Activated CD8-positive, alpha-beta memory T cell treated with anti-CD3 and anti-CD28 coated beads for 36 hours (primary cell): ENCODE measurements around the gene PCDHGB4. TPM values are rescaled to one million over a fixed set of nuclear protein-coding genes. Genes with fewer than 3 reads are reported as not detected.
"Not testable (repeated sequence)": the region's sequence is repeated elsewhere in the genome, so short reads cannot be mapped to it uniquely, and the experiment has no call there.

Experiments
- CTCF ChIA-PET: fragments of 350-600 bp; sonication (Branson Sonifier 250); formaldehyde crosslinking; loops from one replicate; lab custom pipeline; 2021; ENCODE audit warnings: antibody characterized with exemption; lab: Charles Lee
- POLR2A ChIA-PET: fragments of 350-600 bp; sonication (Branson Sonifier 250); formaldehyde crosslinking; loops from one replicate; lab custom pipeline; 2021; ENCODE audit warnings: antibody characterized with exemption; lab: Charles Lee
- total RNA-seq, 2 experiments: library from RNA; stranded (reverse); gene quantifications; one replicate each; pipeline ENCODE4 v1.2.3, GENCODE V29; 2021

The PCDHGB4 gene
- total RNA-seq, 2 experiments from 2014 or later = 0.04 to 0.06 TPM

GRCh38 chr5:141362719-141363118, 24.8 kb upstream of the PCDHGB4 start:
- CTCF ChIA-PET = no interaction called here

GRCh38 chr5:141363952-141364660, 23.4 kb upstream of the PCDHGB4 start, which contains the start of gene PCDHGA5:
Gene PCDHGA5, plus strand, starts transcription at chr5:141364162. Its CDS starts 169 bp downstream, at chr5:141364331.
- POLR2A ChIA-PET = no interaction called here
- CTCF ChIA-PET = interaction anchor here (1.0 kb wide), 1 partner anchor 9 kb away, joined by 3 read pairs; no protein-coding TSS in a partner anchor

More at GRCh38 chr5:141362719-141363118, 24.8 kb upstream of the PCDHGB4 start:
- POLR2A ChIA-PET = no interaction called here

- ChIA-PET POLR2A (no interaction called here), CTCF (no interaction called here)
Observed at GRCh38 chr5:141366016-141366896, 21.2 kb upstream of the PCDHGB4 start.

GRCh38 chr5:141369994-141370848, 17.3 kb upstream of the PCDHGB4 start, which contains the start of gene PCDHGB3:
Gene PCDHGB3, plus strand, starts transcription at chr5:141370242. Its CDS starts 153 bp downstream, at chr5:141370395.
- ChIA-PET POLR2A (no interaction called here), CTCF (interaction anchor here (1.0 to 1.1 kb wide), 2 partner anchors 50 to 188 kb away, joined by 3 read pairs; no protein-coding TSS in a partner anchor)

- ChIA-PET POLR2A (no interaction called here), CTCF (no interaction called here)
Observed at GRCh38 chr5:141371572-141372475, 15.7 kb upstream of the PCDHGB4 start.

- ChIA-PET CTCF (interaction anchor here (0.6 kb wide), 1 partner anchor 387 kb away, joined by 3 read pairs; no protein-coding TSS in a partner anchor), POLR2A (no interaction called here)
Observed at GRCh38 chr5:141373673-141374317, 13.7 kb upstream of the PCDHGB4 start, which contains the start of gene PCDHGA6. Gene PCDHGA6, plus strand, starts transcription at chr5:141373891. Its CDS starts 193 bp downstream, at chr5:141374084.

- POLR2A ChIA-PET = no interaction called here
Observed at GRCh38 chr5:141374627-141375026, 12.9 kb upstream of the PCDHGB4 start.

GRCh38 chr5:141375444-141376155, 11.9 kb upstream of the PCDHGB4 start:
- CTCF ChIA-PET = interaction anchor here (1.1 kb wide), 1 partner anchor 11 kb away, joined by 4 read pairs; no protein-coding TSS in a partner anchor
- POLR2A ChIA-PET = not testable (repeated sequence)

More at GRCh38 chr5:141374627-141375026, 12.9 kb upstream of the PCDHGB4 start:
- CTCF ChIA-PET = interaction anchor here (0.6 to 1.1 kb wide), 2 partner anchors 12 to 387 kb away, joined by 3 to 4 read pairs; no protein-coding TSS in a partner anchor

GRCh38 chr5:141382469-141383294, 4.8 kb upstream of the PCDHGB4 start, which contains the start of gene PCDHGA7:
Gene PCDHGA7, plus strand, starts transcription at chr5:141382742. Its CDS starts 158 bp downstream, at chr5:141382900.
- POLR2A ChIA-PET = no interaction called here
- CTCF ChIA-PET = no interaction called here

GRCh38 chr5:141383345-141383744, 4.2 kb upstream of the PCDHGB4 start:
- POLR2A ChIA-PET = no interaction called here
- CTCF ChIA-PET = no interaction called here

GRCh38 chr5:141384471-141385267, 2.8 kb upstream of the PCDHGB4 start:
- POLR2A ChIA-PET = no interaction called here
- CTCF ChIA-PET = no interaction called here

GRCh38 chr5:141388661-141389060, 1.2 kb downstream of the PCDHGB4 start:
- POLR2A ChIA-PET = no interaction called here
- CTCF ChIA-PET = no interaction called here

- ChIA-PET POLR2A (no interaction called here), CTCF (interaction anchor here (1.1 kb wide), 1 partner anchor 132 kb away, joined by 3 read pairs; no protein-coding TSS in a partner anchor)
Observed at GRCh38 chr5:141389153-141390042, 1.9 kb downstream of the PCDHGB4 start.
